OCI-LY3 (cell line): ENCODE results near the gene QRICH1.

ENCODE experiments used
- H2AFZ ChIP-seq: fragments of 200-600, 300-600 bp; shearing (Covaris generic); 2 replicates; pipeline ENCODE4 v1.6.0; 2014; ENCODE audit warnings: antibody characterized with exemption, low read depth, low read length
- H3K27ac ChIP-seq: fragments of 200-600, 300-600 bp; sonication (generic); 2 replicates; pipeline ENCODE4 v1.5.1; 2014; ENCODE audit warnings: mild to moderate bottlenecking, low read length, moderate library complexity, mixed read lengths
- H3K27me3 ChIP-seq: fragments of 200-600, 300-600 bp; sonication (generic); 2 replicates; pipeline ENCODE4 v1.6.1; 2014; ENCODE audit warnings: low read depth, low read length, mixed read lengths
- H3K36me3 ChIP-seq: fragments of 200-600, 300-600 bp; sonication (generic); replicated peaks from 2 replicates; pipeline ENCODE3; 2014; ENCODE audit warnings: low read depth, low read length, mixed read lengths
- H3K4me1 ChIP-seq: fragments of 300-600, 200-600 bp; sonication (generic); 2 replicates; pipeline ENCODE4 v1.6.1; 2014; ENCODE audit warnings: low read length, mixed read lengths
- H3K4me2 ChIP-seq: fragments of 200-600, 300-600 bp; sonication (generic); 2 replicates; pipeline ENCODE4 v1.6.1; 2014; ENCODE audit warnings: low read length, mixed read lengths
- H3K4me3 ChIP-seq: fragments of 300-600, 200-600 bp; sonication (generic); 2 replicates; pipeline ENCODE4 v1.5.1; 2014; ENCODE audit warnings: antibody characterized with exemption, mild to moderate bottlenecking, low read length, moderate library complexity
- H3K79me2 ChIP-seq: fragments of 300-600, 200-600 bp; shearing (Covaris generic); 2 replicates; pipeline ENCODE4 v1.6.1; 2014; ENCODE audit warnings: mild to moderate bottlenecking, low read length, mixed read lengths
- H3K9ac ChIP-seq: fragments of 300-600, 200-600 bp; shearing (Covaris generic); 2 replicates; pipeline ENCODE4 v1.6.0; 2014; ENCODE audit warnings: mild to moderate bottlenecking, low read length, moderate library complexity
- H3K9me3 ChIP-seq: fragments of 200-600, 300-600 bp; shearing (Covaris generic); 2 replicates; pipeline ENCODE4 v1.6.1; 2014; ENCODE audit warnings: low read length, mixed read lengths; ENCODE audit not compliant: insufficient read depth
- H4K20me1 ChIP-seq: fragments of 200-600, 300-600 bp; sonication (generic); 2 replicates; pipeline ENCODE4 v1.6.1; 2016; ENCODE audit warnings: low read length, mixed read lengths; ENCODE audit not compliant: insufficient read depth
- CTCF ChIP-seq: fragments of 200-600, 300-600 bp; sonication (generic); IDR thresholded peaks from 2 replicates; pipeline ENCODE4 v1.5.1; 2014; ENCODE audit warnings: antibody characterized with exemption, low read length, low read depth
- EZH2phosphoT487 ChIP-seq: fragments of 200-600 bp; shearing (Covaris generic); IDR thresholded peaks from 2 replicates; pipeline ENCODE4 v1.6.1; 2018; ENCODE audit warnings: antibody characterized with exemption, mixed run types, low read depth

The QRICH1 gene

DNA sequence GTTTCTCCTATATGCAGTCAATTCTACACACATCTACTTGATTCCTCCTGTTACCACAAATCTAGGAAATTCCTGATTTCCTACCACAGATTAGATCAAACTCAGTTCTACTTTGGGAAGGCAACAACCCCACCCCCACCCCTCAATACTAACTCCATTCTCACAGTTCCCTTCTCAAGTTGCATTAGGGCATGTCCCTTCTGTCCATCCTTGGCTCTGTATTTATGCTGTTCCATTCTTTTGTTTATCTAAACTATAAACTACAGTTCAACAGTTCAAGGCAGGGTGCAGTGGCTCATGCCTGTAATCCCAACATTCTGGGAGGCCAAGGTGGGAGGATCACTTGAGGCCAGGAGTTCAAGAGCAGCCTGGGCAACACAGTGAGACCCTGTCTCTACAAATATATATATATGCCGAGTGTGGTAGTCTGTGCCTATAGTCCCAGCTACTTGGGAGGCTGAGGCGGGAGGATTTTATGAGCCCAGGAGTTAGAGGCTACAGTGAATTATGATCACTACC lies 39.5 kb downstream of the QRICH1 start:
- Histone ChIP-seq H3K4me3 (no peak overlapping the region), H2AFZ (no peak overlapping the region), H3K36me3 (peaks cover 55% of the 10 kb centered on the region), H3K4me1 (peaks cover 14% of the 10 kb centered on the region), H4K20me1 (peaks cover 12% of the 10 kb centered on the region; the same call in 1 of the 2 replicates), H3K27ac (peak overlapping the region; percentile 45), H3K4me2 (0 out of 2 replicates have a peak overlapping the region, but pooled peaks have one; percentile 2), H3K9ac (no peak overlapping the region), H3K27me3 (no peaks in the 10 kb centered on the region), H3K79me2 (peaks cover 26% of the 10 kb centered on the region), H3K9me3 (no peaks in the 10 kb centered on the region)
- no peak for TF ChIP-seq CTCF
- TF ChIP-seq EZH2phosphoT487, result no peak

GRCh38 chr3:49053543-49053942 lies 40.3 kb downstream of the QRICH1 start:
- Histone ChIP-seq H3K4me1 (peaks cover 14% of the 10 kb centered on the region), H2AFZ (no peak overlapping the region), H3K79me2 (peaks cover 31% of the 10 kb centered on the region), H3K9ac (no peak overlapping the region), H3K36me3 (peaks cover 55% of the 10 kb centered on the region), H3K27me3 (no peaks in the 10 kb centered on the region), H4K20me1 (peaks cover 12% of the 10 kb centered on the region; the same call in 1 of the 2 replicates), H3K4me2 (peak overlapping the region; percentile 2; the same call in 1 of the 2 replicates), H3K4me3 (no peak overlapping the region), H3K9me3 (no peaks in the 10 kb centered on the region), H3K27ac (peak overlapping the region; percentile 45)
- TF ChIP-seq CTCF, result no peak
- TF ChIP-seq EZH2phosphoT487, result no peak

DNA sequence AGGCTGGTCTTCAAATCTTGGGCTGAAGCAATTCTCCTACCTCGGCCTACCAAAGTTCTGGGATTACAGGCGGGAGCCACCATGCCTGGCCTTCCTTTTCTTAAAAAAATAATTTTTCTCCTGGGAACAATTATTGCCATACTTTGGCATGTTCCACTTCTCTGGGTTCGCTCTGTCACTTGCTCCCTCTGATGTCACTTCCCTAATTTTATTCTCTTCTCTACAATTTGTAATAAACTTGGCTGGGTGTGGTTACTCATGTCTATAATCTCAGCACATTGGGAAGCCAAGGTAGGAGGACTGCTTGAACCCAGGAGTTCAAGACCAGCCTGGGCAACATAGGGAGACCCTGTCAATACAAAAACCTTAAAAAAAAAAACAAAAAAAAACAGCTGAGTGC lies 58.6 kb downstream of the QRICH1 start:
- Histone ChIP-seq H3K4me3 (no peak overlapping the region), H3K4me1 (no peaks in the 10 kb centered on the region), H2AFZ (no peak overlapping the region), H3K27me3 (no peaks in the 10 kb centered on the region), H3K79me2 (no peaks in the 10 kb centered on the region), H3K9me3 (no peaks in the 10 kb centered on the region), H3K9ac (no peak overlapping the region), H3K36me3 (peaks cover 52% of the 10 kb centered on the region), H4K20me1 (no peaks in the 10 kb centered on the region), H3K4me2 (no peak overlapping the region), H3K27ac (no peak overlapping the region)
- TF ChIP-seq EZH2phosphoT487, result no peak
- TF ChIP-seq CTCF, result no peak

DNA sequence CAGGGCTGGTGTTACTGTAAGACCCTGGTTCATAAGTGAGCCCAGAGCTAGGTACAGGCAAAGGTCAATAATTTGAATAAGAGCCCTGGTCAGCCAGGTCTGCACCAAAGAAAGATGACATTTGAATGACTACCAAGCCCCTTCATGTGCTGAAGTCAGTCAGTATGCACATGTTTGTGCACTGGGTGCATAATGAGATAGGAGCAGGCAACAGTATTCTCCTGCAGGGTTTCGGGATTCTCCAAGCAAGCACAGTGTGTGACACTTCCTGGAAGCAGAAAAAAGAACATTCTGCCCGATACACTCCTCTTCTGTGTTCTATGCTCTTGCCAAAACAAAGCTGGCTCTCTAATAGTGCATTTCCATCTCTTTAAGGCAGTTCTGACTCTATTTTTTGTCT lies 59.2 kb downstream of the QRICH1 start:
- no peak for TF ChIP-seq EZH2phosphoT487
- TF ChIP-seq CTCF, result no peak
- Histone ChIP-seq H3K27ac (no peak overlapping the region), H3K4me3 (no peak overlapping the region), H3K27me3 (no peaks in the 10 kb centered on the region), H3K9me3 (no peaks in the 10 kb centered on the region), H3K79me2 (no peaks in the 10 kb centered on the region), H3K36me3 (peaks cover 54% of the 10 kb centered on the region), H3K4me2 (no peak overlapping the region), H3K9ac (no peak overlapping the region), H2AFZ (no peak overlapping the region), H3K4me1 (peaks cover under 1% of the 10 kb centered on the region), H4K20me1 (no peaks in the 10 kb centered on the region)
